GM21723 (cell line): ENCODE results near the gene KCNA5.

Source experiments
- ATAC-seq: cut with Tn5 transposase; IDR thresholded peaks from one replicate; pipeline ENCODE4 v1.9.1; 2021; ENCODE audit warnings: mild to moderate bottlenecking, moderate library complexity; ENCODE audit not compliant: unreplicated experiment

KCNA5 gene

GRCh38 chr12:5063149-5063548, 19.5 kb downstream of the KCNA5 start:
- no peak for ATAC-seq

DNA sequence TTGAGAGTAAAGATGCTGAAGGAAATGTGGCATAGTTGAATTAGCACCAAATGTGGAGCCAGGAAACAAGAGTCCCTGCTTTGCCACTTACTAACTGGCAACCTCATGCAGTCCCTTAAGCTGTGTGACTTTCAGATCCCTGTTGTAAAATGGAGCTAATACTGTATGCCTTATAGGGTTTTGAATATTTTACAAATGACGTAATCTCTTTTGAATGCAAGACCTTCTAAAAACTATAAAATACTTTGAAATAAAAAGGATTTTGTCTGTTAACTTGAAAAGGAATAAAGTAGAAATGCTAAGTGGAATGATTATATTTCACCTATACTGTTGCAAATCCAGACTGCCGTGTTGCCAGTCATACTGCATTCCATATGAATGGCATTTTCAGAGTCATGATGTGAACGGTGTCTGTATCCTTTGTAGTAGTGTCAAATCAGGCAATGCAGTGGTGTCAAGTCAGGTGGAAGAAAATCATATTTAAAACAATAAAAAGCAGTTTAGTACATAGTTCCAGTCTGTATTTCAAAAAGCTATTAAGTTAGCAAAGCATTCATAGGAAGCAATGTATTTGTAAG, 21.3 kb downstream of the KCNA5 start:
- no peak for ATAC-seq

DNA sequence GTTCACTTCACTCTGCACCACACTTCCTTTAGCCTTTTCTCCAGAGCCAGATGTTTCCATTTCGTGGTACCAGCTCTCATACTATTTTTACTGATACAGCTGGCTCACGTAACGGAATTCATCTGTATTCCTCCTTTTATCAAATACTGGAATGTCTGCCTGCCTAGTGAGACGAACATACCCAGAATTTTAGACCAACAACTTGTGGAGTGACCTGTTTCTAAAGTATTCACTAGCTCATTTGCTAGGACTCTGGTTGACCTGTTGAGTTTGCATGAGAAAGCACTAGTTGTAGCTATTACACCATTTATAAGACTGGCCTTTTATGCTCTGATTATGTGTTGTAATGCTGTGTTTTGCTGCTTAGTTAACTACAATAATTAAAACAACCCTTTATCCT, 22.6 kb downstream of the KCNA5 start:
- no peak for ATAC-seq

- no peak for ATAC-seq
Observed at GRCh38 chr12:5068126-5068525, 24.4 kb downstream of the KCNA5 start.

DNA sequence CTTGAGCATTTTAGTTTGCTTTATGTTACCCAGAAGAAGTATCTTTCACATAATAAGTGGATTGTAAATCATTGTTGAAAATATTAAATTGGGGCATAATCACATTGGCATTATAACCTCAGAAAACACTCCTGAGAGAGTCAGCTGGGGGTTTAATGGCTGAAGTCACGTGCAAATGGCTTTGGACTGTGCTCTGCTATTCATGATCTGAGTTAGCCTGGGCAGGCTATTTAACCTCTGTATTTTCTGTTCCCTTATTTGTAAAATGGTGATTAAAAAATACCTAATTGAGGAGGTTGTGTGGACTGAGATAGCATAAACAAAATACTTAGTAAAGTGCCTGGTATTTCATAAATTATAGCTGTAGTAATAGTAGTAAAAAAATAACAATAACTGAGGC, 24.9 kb downstream of the KCNA5 start:
- ATAC-seq: no peak

DNA sequence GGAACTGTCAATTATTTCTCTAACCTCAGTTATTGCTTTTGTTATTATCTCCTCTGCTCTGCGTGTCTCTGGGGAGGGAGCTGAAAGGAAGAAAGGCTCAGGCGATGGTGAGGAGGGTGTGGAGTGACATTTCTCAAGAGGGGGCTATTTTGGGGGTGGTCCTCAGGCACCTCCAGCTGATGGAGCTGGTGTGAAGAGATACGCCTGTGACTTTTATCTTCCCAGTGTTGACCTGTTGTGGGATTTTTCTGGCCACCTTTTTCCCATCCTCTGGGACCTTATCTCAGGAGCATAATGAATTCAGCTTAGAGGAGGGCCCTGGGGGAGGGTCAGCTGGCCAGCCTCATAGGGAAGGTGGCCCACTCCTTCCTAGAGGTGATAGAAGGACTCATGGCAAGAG, 26.4 kb downstream of the KCNA5 start:
- ATAC-seq: no peak

DNA sequence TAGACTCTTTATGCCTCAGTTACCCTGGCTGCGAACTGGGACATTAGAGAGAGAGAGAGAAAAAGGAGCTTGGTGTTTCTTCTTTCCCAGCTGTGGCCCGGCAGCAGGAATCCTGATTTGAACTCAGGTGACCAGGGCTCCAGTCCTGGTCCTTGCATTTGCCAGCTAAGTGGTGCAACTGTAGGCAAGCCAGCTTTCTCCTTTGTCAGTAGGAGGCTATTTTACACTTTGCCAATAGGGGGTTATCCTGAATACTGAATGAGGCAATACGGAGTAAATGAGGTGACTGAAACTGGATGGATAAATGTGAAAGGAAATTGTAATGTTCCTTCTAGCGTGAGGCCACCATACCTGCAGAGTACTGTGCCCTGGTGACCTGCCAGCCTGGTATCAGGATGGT, 27.8 kb downstream of the KCNA5 start:
- no peak for ATAC-seq

- no peak for ATAC-seq
Observed at GRCh38 chr12:5072311-5072710, 28.6 kb downstream of the KCNA5 start.

DNA sequence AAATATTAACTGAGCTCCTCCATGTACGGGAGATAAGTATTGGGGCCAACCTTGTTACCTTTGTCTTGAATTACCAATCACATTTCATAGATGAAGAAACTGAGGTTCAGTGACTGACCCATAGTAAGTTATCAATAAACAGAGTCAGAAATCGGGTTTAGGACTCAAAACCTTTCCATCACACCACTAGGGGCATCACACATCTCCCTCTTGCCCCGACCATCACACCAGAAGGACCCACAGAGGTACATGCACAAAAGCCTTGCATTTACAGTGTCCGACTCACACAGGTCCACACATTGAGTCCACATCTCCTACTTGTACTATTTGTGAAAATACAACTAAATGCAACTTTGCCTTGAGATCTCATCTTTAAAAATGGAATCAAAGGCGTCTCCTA, 29.4 kb downstream of the KCNA5 start:
- no peak for ATAC-seq

DNA sequence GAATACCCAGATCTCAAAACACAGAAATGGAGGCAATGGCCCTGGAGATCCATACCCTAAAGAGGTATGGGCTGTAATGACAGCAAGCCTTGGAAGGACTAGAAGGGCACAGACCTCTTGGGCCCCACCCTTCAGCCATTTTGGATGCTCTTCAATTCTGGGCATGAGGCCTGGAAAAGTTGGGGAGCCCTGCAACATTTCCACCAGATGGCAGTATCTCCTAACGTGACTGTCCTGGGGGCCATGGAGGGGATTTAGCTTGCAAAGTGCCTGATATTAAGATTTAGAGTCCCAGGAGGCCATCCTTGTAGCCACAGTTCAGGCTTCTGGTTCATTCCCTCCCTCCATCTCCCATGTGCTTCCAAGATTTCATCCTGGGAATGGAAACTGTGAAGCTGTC, 30.2 kb downstream of the KCNA5 start:
- no peak for ATAC-seq

DNA sequence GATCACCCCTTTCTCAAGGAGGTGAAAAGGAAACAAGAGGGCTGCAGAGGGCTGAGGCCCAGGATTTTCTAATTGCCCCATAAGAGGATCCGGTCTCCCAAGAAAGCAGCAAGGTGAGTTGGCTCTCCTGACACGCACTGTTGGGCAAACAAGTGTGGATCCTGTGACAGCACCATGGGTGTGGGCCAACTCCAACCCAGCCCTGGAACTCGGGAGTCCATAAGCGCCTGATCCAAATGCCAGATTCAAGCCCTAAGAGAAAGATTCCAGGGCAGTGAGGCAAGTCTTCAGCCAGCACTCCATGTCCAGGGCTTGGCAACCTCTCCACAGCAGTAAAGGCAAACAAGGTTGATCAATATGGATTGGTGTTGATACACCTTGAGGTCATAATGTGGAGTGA, 33.1 kb downstream of the KCNA5 start:
- ATAC-seq: no peak

GRCh38 chr12:5078423-5078822, 34.7 kb downstream of the KCNA5 start:
- no peak for ATAC-seq

DNA sequence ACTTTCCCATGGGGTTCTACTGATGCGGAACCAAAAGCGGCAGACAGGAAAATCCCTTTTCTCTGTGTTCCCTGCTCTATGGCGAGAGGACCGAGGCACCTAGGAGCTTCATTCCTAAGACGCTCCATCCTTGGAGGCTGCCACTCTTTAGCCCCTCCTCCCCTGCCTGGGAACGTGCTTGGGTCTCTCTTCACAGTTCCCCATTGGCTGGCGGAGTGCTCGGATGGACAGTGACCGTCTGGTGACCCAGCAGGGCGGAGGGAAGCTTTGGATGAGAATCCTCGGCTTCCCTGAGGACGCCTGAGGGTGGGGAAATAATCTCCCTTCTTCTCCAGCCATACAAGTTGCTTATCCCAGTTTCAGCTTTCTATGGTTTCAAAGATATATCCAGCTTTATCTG, 37.3 kb downstream of the KCNA5 start:
- ATAC-seq: no peak

GRCh38 chr12:5083955-5084849, 40.5 kb downstream of the KCNA5 start:
- ATAC-seq: no peak

DNA sequence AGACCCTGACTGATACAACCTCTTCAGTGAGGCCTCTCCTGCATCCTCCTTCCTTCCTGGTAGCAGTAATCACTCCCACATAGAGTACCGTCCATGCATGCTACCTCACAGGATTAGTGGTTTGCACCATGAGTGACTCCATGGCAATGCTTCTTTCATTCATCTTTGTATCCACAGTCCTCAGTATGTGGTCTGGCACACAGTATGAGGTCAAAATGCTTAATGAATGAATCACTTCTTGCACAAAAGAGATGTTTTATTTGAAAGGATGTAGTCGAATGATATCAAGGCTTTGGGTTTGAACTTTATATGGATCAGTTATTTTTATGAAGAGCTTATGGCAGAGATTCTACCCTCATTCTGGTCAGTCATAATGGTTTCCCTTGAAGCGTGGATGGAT, 42.2 kb downstream of the KCNA5 start:
- ATAC-seq: no peak

DNA sequence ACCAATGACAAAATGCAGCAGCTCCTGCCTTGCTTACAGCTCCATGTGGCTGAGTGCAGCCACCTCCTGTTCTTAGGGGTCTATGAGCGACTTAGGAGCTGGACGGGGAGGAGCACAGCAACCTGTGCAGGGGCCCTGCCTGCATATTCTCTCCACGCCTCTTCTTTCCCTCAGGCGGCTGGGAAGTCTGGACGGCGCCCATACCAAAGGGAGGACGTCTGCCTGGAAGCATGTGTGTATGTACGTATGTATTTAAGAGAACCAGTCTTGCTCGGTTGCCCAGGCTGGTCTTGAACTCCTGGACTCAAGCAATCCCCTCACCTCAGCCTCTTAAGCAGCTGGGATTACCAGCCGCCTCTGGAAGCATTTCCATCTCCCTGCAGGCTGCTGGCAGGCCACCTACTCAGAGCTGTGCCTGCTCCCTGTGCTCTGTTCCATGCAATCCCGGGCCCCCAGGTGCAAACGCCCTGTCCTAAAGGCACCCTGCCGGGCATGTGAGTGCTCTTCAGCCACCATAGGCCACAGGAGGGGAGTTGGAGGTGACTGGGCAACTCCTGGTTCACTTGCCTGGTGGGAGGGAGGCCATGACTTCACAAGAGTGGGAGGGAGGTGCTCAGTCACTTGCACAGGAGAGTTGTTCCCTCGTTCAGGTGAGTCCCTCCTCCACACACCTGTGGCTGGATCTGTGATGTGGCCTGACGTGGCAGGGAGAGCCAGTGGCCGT, 44.3 kb downstream of the KCNA5 start:
- no peak for ATAC-seq

DNA sequence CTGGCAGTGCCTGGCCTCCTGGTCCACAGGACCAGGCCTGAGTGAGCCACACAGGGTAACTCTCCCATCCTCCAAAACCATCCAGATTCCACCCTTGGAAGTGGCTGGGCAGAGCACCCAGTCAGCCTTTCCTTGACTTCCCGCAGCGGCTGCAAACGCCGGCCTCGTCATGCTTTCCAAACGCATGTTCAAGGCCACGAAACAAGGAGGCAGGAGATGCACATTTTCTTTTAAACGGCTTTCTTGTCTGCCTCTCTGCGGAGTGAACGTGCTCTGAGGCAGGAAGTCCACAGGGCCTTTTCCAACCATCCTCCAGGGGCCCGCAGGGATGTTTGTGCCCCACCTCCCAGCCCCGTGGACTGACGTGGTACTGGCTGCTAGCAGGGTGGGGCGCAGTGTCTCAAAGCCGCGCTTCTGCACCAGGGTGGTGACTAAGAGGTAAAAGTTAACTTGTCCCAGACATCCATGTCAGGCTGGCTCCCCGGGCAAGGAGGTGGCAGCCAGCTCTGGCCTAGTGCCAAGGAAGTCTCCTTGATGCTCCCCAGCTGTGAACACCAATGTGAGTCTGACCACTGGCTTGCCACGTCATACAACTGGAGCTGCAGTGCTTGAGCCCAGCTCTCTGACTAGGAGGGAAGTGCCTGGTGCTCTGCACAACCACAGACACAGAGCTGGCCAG, 45.0 kb downstream of the KCNA5 start:
- ATAC-seq: no peak

- no peak for ATAC-seq
Observed at GRCh38 chr12:5094551-5094950, 50.9 kb downstream of the KCNA5 start.

GRCh38 chr12:5094986-5095385, 51.3 kb downstream of the KCNA5 start:
- no peak for ATAC-seq
